NB4 (cell line): ENCODE measurements around the gene KCTD19.

Source experiments
- TF ChIP-seq, protein P1 (sequence below): IDR thresholded peaks from one replicate; pipeline ENCODE4 v1.5.1; 2012; ENCODE audit warnings: low read depth, low read length
- TF ChIP-seq, protein P2 (sequence below): IDR thresholded peaks from 2 replicates; pipeline ENCODE4 v1.6.1; 2011; ENCODE audit warnings: low read depth, low read length

DNA sequence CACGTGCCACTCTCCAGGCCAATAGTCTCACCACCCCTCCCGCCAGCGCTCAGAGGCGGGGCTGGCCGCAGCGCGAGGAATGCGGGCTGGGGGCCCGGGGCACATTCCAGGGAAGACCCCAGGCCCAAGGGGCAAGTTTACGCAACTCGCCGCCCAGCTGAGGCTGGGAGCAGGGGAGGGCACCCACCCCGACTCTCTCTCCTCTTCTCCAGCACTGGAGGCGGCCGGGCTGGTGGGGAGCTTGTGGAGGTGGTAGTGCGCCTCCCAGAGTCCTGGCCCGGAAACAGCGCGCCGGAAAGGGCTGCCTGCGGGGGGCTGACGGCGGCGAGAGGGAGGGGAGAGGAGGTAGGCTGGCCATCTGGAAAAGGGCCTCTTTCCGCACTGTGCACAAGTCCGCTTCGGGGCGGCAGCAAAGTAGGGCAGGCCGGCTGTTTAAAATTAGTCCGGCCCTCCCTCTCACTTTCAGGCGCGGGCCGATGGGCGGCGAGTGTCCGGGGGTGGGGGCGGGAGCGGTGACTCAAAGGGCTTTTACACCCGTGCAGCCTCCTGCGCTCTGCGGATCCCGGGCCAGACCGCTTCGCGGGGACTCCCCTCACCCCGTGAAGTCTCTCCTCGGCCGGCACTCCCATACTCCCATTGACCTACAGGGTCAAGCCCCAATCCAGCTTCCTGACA lies 80.3 kb downstream of the KCTD19 start:
- TF ChIP-seq, protein P1, sequence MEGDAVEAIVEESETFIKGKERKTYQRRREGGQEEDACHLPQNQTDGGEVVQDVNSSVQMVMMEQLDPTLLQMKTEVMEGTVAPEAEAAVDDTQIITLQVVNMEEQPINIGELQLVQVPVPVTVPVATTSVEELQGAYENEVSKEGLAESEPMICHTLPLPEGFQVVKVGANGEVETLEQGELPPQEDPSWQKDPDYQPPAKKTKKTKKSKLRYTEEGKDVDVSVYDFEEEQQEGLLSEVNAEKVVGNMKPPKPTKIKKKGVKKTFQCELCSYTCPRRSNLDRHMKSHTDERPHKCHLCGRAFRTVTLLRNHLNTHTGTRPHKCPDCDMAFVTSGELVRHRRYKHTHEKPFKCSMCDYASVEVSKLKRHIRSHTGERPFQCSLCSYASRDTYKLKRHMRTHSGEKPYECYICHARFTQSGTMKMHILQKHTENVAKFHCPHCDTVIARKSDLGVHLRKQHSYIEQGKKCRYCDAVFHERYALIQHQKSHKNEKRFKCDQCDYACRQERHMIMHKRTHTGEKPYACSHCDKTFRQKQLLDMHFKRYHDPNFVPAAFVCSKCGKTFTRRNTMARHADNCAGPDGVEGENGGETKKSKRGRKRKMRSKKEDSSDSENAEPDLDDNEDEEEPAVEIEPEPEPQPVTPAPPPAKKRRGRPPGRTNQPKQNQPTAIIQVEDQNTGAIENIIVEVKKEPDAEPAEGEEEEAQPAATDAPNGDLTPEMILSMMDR: peak; percentile 55
- TF ChIP-seq, protein P2, sequence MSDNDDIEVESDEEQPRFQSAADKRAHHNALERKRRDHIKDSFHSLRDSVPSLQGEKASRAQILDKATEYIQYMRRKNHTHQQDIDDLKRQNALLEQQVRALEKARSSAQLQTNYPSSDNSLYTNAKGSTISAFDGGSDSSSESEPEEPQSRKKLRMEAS: peak; percentile 86
